ENCODE results near the gene DNAJB6. TPM values are rescaled to one million over a fixed set of nuclear protein-coding genes. Genes with fewer than 3 reads are reported as not detected.

DNAJB6 gene
- total and polyA plus RNA-seq, 2 experiments from 2014 or later, result 92.2 to 110 TPM

DNA sequence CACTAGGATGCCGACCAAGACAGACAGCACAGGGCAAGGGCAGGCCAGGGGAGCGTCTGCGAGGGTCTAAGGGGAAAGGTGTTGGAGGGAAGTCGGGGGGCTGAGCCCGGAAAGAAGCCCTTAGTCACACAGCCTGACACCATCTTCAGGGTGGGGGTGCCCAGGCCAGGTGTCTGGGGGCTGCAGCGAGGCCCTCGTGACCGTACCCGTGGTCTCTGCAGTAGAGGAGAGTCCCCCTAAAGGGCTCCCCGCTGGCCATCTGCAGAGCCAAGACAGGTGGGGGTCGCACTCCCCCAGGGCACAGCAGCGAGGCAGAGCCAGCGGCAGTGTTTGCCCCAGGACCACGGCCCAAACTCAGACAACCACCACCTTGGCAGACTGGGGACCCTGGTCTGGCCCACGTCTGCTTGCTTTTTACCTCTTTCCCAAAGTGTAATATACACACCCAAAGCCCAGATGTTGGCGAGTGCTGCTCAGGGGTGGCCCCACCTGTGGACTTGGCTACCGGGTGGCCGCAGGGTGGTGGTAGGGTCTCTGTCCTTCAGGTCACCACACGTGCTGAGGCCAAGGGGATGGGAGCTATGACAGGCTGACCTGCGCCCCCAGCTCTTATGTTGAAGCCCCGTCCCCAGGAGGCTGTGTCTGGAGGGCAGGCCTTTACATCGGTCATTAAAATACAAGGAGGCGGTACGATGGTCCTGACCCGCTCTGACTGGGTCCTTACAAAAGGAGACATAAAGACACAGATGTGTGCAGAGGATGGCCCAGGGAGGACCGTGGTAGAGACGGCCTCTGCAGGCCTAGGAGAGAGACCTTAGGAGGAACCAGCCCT lies 107.4 kb downstream of the DNAJB6 start:
- no peaks in the 10 kb centered on the region for H3K9me2 ChIP-seq (replicated peaks; ENCODE audit: insufficient read depth)
- TF ChIP-seq EZH2 (IDR thresholded peaks at IDR 0.05; ENCODE audit: borderline replicate concordance) (no peak), EZH2phosphoT487 (IDR thresholded peaks at IDR 0.05; ENCODE audit: low read depth, severe bottlenecking, unreplicated experiment) (no peak)
- TF ChIP-seq, protein P1, sequence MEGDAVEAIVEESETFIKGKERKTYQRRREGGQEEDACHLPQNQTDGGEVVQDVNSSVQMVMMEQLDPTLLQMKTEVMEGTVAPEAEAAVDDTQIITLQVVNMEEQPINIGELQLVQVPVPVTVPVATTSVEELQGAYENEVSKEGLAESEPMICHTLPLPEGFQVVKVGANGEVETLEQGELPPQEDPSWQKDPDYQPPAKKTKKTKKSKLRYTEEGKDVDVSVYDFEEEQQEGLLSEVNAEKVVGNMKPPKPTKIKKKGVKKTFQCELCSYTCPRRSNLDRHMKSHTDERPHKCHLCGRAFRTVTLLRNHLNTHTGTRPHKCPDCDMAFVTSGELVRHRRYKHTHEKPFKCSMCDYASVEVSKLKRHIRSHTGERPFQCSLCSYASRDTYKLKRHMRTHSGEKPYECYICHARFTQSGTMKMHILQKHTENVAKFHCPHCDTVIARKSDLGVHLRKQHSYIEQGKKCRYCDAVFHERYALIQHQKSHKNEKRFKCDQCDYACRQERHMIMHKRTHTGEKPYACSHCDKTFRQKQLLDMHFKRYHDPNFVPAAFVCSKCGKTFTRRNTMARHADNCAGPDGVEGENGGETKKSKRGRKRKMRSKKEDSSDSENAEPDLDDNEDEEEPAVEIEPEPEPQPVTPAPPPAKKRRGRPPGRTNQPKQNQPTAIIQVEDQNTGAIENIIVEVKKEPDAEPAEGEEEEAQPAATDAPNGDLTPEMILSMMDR (IDR thresholded peaks at IDR 0.05; ENCODE audit: poor library complexity), result no peak
- H3K4me3 ChIP-seq, result no peak overlapping the region
- no peaks in the 10 kb centered on the region for H4K20me1 ChIP-seq (ENCODE audit: insufficient read depth, poor library complexity, severe bottlenecking)
- no peaks in the 10 kb centered on the region for H3K9me3 ChIP-seq (ENCODE audit: low read depth)
- H2AFZ ChIP-seq, result no peak overlapping the region
- H3K4me1 ChIP-seq (ENCODE audit: insufficient read depth), result no peaks in the 10 kb centered on the region
- no peak for DNase-seq (ENCODE audit: low spot score)
- H3K79me2 ChIP-seq, result no peaks in the 10 kb centered on the region
- H3K27me3 ChIP-seq, result no peaks in the 10 kb centered on the region
- H3K4me2 ChIP-seq, result no peak overlapping the region
- 87% methylated on average over 27 of the region's 27 CpGs for WGBS (ENCODE audit: low lambda C conversion rate, missing lambda C conversion rate)
- no peaks in the 10 kb centered on the region for H3K36me3 ChIP-seq (replicated peaks; ENCODE audit: insufficient read depth, low read depth)
- no peak overlapping the region for H3K27ac ChIP-seq

DNA sequence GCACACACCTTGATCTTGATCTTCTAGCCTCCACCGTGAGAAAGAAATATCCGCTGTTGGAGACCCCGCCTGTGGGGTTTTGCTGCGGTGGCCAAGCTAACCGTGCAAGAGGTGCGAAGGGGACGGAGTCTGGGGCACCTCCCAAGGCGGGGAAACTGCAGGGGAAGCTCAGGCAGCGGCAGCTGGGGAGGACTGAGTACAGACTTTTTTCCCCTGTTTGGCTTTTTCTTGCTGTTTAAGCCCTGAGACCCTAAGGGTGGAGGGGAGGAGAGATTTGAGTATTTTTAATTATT lies 108.0 kb downstream of the DNAJB6 start:
- no peaks in the 10 kb centered on the region for H3K36me3 ChIP-seq (replicated peaks; ENCODE audit: insufficient read depth, low read depth)
- H3K4me3 ChIP-seq, result no peak overlapping the region
- no peak for DNase-seq (ENCODE audit: low spot score)
- H2AFZ ChIP-seq, result no peak overlapping the region
- no peaks in the 10 kb centered on the region for H3K9me3 ChIP-seq (ENCODE audit: low read depth)
- H3K4me1 ChIP-seq (ENCODE audit: insufficient read depth), result no peaks in the 10 kb centered on the region
- H3K27me3 ChIP-seq, result no peaks in the 10 kb centered on the region
- TF ChIP-seq, protein P1 (IDR thresholded peaks at IDR 0.05; ENCODE audit: poor library complexity), result no peak
- TF ChIP-seq EZH2 (IDR thresholded peaks at IDR 0.05; ENCODE audit: borderline replicate concordance) (no peak), EZH2phosphoT487 (IDR thresholded peaks at IDR 0.05; ENCODE audit: low read depth, severe bottlenecking, unreplicated experiment) (no peak)
- 82% methylated on average over 9 of the region's 9 CpGs for WGBS (ENCODE audit: low lambda C conversion rate, missing lambda C conversion rate)
- no peak overlapping the region for H3K27ac ChIP-seq
- H3K4me2 ChIP-seq, result no peak overlapping the region
- H3K9me2 ChIP-seq (replicated peaks; ENCODE audit: insufficient read depth), result no peaks in the 10 kb centered on the region
- no peaks in the 10 kb centered on the region for H4K20me1 ChIP-seq (ENCODE audit: insufficient read depth, poor library complexity, severe bottlenecking)
- H3K79me2 ChIP-seq, result no peaks in the 10 kb centered on the region

DNA sequence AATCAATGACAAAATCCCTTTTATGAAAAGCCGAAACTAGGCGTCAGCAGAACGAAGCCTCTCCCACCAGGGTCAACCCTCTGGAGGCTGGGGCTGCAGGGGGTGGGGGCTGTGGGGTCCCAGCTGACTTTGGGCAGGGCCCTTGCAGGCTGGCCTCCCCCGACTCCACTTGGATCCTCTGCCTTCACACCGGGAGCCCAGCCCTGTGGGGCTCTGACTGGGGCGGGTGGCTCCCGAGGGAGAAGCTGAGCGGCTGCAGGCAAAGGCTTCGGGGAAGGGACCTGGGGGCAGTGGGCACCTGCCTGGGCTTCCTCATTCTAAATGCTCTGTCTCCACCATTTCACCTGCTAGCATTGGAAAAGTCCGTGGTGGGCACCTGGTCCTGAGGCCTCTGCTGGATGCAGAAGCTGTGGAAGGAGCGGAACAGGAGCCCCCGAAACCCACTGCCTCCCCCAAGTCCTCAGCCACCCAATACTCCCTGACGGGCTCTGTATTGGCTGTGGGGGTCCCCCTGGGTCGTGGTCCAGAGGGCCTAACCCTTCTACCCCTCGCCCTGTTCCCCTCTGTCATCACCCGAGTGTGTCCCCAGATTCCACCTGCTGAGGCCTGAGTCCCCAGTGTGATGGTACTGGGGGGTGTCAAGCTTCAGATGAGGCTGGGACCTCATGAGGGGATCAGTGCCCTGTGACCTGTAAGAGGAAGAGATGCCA lies 108.6 kb downstream of the DNAJB6 start:
- H3K79me2 ChIP-seq, result no peaks in the 10 kb centered on the region
- H3K4me1 ChIP-seq (ENCODE audit: insufficient read depth), result no peaks in the 10 kb centered on the region
- no peak overlapping the region for H2AFZ ChIP-seq
- H3K9me3 ChIP-seq (ENCODE audit: low read depth), result no peaks in the 10 kb centered on the region
- H3K36me3 ChIP-seq (replicated peaks; ENCODE audit: insufficient read depth, low read depth), result no peaks in the 10 kb centered on the region
- H3K27me3 ChIP-seq, result no peaks in the 10 kb centered on the region
- H3K27ac ChIP-seq, result no peak overlapping the region
- H3K4me3 ChIP-seq, result no peak overlapping the region
- no peak for DNase-seq (ENCODE audit: low spot score)
- H4K20me1 ChIP-seq (ENCODE audit: insufficient read depth, poor library complexity, severe bottlenecking), result no peaks in the 10 kb centered on the region
- no peaks in the 10 kb centered on the region for H3K9me2 ChIP-seq (replicated peaks; ENCODE audit: insufficient read depth)
- TF ChIP-seq, protein P1 (IDR thresholded peaks at IDR 0.05; ENCODE audit: poor library complexity), result no peak
- no peak for TF ChIP-seq EZH2 (IDR thresholded peaks at IDR 0.05; ENCODE audit: borderline replicate concordance)
- TF ChIP-seq EZH2phosphoT487 (IDR thresholded peaks at IDR 0.05; ENCODE audit: low read depth, severe bottlenecking, unreplicated experiment), result no peak
- H3K4me2 ChIP-seq, result no peak overlapping the region
- 86% methylated on average over 11 of the region's 16 CpGs for WGBS (ENCODE audit: low lambda C conversion rate, missing lambda C conversion rate)

Measured in hepatocyte (in vitro differentiated cells).